ENCODE measurements around the gene ZNF627. TPM values are rescaled to one million over a fixed set of nuclear protein-coding genes. Genes with fewer than 3 reads are reported as not detected.
"Not testable (repeated sequence)": the region's sequence is repeated elsewhere in the genome, so short reads cannot be mapped to it uniquely, and the experiment has no call there.

ZNF627 gene
- total RNA-seq, 1 experiment from 2014 or later: 13.2 TPM

DNA sequence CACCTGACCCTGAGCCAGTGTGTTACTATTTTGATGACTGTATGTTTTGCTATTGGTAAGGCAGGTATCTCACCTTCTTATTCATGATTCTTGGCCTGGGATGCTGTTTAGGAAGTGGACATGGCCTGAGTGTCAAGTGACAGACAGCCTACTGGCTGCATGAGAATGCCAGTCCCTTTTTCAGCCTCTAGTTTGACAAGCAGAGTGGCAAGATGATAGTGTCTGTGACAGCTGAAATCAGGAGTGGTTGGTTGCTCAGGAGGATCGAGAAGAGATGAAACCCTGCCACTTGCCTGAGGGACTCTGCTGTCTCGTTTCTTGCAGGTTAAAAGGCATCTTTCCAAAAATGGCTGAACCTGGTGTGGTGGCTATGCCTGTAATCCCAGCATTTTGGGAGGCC is 31.1 kb upstream of the ZNF627 start:
- no peak for DNase-seq (ENCODE audit: low read depth, low spot score)
- in situ Hi-C loops (cut with HindIII; ENCODE audit: low pct_unique_long_range_greater_than_20kb, low sequenced_read_pairs): no loop called here

- DNase-seq (ENCODE audit: low read depth, low spot score): no peak
- in situ Hi-C loops (cut with HindIII; ENCODE audit: low pct_unique_long_range_greater_than_20kb, low sequenced_read_pairs): no loop called here
These were observed 27.2 kb upstream of the ZNF627 start for GRCh38 chr19:11570039-11570462.

DNA sequence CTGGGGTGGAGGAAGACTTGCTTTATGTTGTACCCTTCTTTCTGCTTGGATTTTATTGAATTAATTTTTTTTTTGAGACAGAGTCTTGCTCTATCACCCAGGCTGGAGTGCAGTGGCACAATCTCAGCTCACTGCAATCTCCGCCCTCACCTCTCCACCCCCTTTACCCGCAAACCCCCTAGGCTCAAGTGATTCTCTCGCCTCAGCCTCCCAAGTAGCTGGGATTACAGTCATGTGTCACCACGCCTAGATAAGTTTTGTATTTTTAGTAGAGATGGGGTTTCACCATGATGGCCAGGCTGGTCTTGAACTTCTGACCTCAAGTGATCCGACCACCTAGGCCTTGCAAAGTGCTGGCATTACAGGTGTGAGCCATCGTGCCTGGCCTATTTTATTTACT is 23.9 kb upstream of the ZNF627 start:
- in situ Hi-C loops (cut with HindIII; ENCODE audit: low pct_unique_long_range_greater_than_20kb, low sequenced_read_pairs): not testable (repeated sequence)

GRCh38 chr19:11573763-11574162 is 23.5 kb upstream of the ZNF627 start:
- DNase-seq (ENCODE audit: low read depth, low spot score); in situ Hi-C loops (cut with HindIII; ENCODE audit: low pct_unique_long_range_greater_than_20kb, low sequenced_read_pairs): not testable (repeated sequence)

More for the DNA sequence above, 23.9 kb upstream of the ZNF627 start:
- not testable (repeated sequence) for DNase-seq (ENCODE audit: low read depth, low spot score)

GRCh38 chr19:11574689-11575088 is 22.6 kb upstream of the ZNF627 start:
- in situ Hi-C loops (cut with HindIII; ENCODE audit: low pct_unique_long_range_greater_than_20kb, low sequenced_read_pairs): no loop called here
- no peak for DNase-seq (ENCODE audit: low read depth, low spot score)

DNA sequence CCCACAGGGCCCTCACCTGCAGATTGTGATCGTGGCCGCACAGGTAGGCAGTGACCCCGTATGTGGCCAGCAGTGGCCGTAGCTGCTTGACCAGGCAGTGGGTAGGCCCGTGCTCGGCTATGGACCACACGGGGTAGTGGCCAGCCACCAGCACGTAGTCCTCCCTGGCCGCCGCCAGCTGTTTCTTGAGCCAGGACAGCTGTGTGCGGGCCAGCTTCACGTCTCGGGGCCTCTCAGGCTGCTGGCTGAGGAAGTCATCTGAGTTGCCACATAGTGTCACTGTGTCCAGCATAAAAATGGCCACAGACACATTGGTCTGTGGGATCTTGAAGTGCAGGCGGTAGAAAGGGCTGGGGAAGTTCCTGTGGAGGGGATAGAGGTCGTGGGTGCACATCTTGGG is 21.1 kb upstream of the ZNF627 start:
- DNase-seq (ENCODE audit: low read depth, low spot score): no peak
- in situ Hi-C loops (cut with HindIII; ENCODE audit: low pct_unique_long_range_greater_than_20kb, low sequenced_read_pairs): no loop called here

DNA sequence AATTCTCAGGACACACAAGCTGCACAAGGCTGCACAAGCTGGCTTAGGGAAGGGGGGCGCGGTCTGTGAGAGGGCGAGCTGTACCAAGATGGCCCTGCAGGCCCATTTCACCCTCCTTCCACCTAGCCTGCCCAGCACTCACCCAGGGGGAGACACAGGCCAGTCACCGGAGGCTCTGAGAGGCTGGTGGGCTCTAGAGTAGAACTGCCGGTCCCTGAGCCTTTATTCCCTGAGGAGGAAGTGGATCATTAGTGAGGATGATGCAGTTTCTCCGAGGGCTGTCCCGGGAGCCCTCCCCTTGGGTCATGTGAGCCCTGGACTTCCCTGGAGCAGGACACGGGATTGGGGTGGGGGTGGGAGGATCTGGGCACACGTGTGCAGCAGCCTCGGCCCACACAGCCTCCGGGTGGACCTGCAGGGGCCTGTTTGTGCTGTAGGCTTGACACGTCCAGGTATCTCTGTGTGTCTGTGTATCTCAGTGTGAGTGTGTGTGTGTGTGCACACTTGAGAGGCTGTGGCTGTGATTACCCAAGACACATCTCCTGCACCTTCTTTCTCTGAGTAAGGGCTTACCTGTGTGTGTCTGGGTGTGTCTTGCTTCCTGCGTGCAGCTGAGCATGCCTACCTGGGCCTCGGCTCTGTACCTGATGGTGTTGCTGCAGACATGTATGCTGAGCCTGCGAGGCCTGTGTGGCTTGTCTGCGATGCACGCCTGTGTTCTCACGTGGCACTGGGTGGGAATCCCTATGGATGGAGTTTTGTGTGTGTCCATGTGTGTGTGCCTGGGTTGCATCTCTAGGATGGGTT is 19.6 kb upstream of the ZNF627 start, which contains the start of gene ACP5:
Gene ACP5 (minus strand): TSS at position 195 of the 807 bp plus-strand sequence. CDS start 328 bp downstream, outside the sequence.
- in situ Hi-C loops (cut with HindIII; ENCODE audit: low pct_unique_long_range_greater_than_20kb, low sequenced_read_pairs): no loop called here
- peak; percentile 64 for DNase-seq (ENCODE audit: low read depth, low spot score)

DNA sequence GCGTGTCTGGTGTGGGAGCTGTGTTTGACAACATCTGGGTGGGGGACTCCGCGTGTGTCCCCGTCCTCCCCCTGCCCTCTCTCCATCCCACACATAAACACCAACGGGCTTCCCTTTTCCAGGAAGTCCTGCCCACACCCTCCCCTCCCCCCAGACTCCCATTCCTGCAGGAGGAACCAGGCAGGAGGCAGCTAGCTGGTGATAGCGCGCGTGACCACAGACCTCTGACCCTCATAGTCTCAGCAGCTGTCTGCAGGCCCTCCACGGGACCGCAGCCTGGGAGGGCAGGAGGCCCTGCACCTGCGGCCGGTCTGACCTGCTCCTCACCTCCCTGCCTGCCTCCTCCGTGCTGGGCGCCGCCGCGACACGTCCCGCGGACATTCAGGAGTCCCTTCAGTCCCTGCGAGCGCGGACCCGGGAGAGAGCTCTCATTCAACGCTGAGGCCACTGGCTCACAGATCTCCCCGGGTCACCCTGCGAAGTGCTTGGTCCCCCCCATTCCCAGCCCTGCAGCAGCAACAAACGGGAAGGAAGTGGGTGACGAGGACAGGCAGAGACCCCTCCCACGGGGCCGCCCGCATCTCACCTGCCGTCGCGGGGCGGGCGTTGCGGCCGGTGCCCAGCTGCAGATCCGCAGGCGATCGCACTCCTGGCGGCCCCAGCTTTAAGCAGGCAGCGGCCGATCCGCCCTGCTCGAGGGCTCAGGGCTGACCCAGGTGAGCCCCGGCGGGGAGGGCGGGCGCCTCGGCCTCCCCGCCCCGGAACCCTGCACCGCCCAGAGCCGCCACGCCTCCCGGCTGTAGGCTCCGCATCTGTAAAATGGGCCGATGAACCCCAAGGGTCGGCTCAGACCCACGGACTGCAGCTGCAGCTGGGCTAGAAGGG is 18.8 kb upstream of the ZNF627 start:
- DNase-seq (ENCODE audit: low read depth, low spot score): no peak
- in situ Hi-C loops (cut with HindIII; ENCODE audit: low pct_unique_long_range_greater_than_20kb, low sequenced_read_pairs): no loop called here

- DNase-seq (ENCODE audit: low read depth, low spot score): no peak
- in situ Hi-C loops (cut with HindIII; ENCODE audit: low pct_unique_long_range_greater_than_20kb, low sequenced_read_pairs): no loop called here
These were observed 17.2 kb upstream of the ZNF627 start for GRCh38 chr19:11580116-11580515.

DNA sequence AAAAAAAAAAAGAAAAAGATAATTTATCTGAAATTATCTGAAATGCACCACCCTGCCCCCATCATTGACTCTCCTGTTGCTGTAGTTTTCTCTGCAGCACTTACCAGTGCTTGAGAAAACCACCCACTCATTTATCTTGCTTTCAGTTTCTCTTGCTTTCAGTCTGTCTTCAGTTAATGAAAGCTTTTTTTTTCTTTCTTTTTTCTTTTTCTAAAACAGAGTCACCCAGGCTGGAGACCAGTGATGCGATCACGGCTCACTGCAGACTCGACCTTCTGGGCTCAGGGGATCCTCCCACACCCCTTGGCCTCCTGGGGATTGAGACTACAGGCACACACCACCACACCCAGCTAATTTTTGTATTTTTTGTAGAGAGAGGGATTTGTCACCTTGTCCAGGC is 15.5 kb upstream of the ZNF627 start:
- in situ Hi-C loops (cut with HindIII; ENCODE audit: low pct_unique_long_range_greater_than_20kb, low sequenced_read_pairs): no loop called here
- DNase-seq (ENCODE audit: low read depth, low spot score): no peak

- no peak for DNase-seq (ENCODE audit: low read depth, low spot score)
- in situ Hi-C loops (cut with HindIII; ENCODE audit: low pct_unique_long_range_greater_than_20kb, low sequenced_read_pairs): no loop called here
These were observed 11.0 kb upstream of the ZNF627 start for GRCh38 chr19:11586331-11586730.

DNA sequence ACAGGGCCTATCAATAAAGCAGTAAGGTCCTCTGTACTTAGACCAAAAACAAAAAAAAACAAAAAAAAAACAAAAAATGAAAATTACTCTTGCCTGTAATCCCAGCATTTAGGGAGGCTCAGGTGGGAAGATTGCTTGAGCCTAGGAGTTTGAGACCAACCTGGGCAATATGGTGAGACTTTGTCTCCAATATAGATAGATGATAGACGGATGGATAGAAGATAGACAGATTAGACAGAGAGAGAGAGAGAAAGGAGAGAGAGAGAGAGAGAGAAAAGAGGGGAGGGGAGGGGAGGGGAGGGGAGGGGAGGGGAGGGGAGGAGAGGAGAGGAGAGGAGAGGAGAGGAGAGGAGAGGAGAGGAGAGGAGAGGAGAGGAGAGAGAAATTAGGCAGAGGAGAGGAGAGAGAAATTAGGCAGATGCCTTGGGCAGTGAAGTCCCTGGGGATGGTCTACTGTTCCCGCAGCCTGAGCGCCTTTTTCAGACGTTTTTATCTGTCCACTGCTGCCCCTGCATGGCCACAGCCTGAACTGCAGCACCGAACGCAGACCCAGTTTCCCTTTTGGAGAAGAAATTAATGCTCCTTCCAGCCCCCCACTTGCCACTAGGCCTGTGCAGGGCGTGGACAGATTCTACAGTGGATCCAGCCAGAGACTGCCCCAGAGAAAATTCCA is 9.8 kb upstream of the ZNF627 start:
- in situ Hi-C loops (cut with HindIII; ENCODE audit: low pct_unique_long_range_greater_than_20kb, low sequenced_read_pairs): no loop called here
- peak; percentile 76 for DNase-seq (ENCODE audit: low read depth, low spot score)

DNA sequence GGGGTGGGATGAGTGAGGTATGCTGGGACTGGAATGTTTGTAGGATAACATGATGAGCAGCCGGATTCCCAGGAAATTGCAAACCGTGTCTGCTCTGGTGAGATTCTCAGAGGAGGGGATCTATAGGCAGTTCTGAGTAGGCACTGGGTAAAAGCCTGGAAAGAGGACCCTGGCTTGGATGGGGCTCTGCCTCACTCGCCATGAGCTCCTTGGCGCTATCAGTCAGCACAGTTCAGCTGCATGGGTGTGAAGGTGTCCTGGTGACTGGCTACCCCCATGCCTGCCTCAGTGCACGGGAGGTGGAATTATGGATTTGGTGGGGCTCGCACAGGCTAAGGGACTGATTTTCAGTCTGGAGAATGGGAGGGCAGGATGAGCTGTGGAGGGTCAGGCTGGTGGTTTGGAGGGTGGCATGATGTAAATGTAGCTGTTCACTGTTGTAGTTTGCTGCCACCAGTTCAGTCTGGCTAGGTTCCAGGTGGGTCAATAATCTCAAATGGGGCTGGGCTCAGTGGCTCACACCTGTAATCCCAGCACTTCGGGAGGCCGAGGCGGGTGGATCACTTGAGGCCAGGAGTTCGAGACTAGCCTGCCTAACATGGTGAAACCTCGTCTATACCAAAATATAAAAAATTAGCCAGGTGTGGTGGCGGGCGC is 9.2 kb upstream of the ZNF627 start:
- in situ Hi-C loops (cut with HindIII; ENCODE audit: low pct_unique_long_range_greater_than_20kb, low sequenced_read_pairs): no loop called here
- DNase-seq (ENCODE audit: low read depth, low spot score): no peak

GRCh38 chr19:11594084-11594483 is 3.2 kb upstream of the ZNF627 start:
- DNase-seq (ENCODE audit: low read depth, low spot score): no peak
- in situ Hi-C loops (cut with HindIII; ENCODE audit: low pct_unique_long_range_greater_than_20kb, low sequenced_read_pairs): no loop called here

GRCh38 chr19:11596156-11596555 is 1.1 kb upstream of the ZNF627 start:
- in situ Hi-C loops (cut with HindIII; ENCODE audit: low pct_unique_long_range_greater_than_20kb, low sequenced_read_pairs): no loop called here
- no peak for DNase-seq (ENCODE audit: low read depth, low spot score)

GRCh38 chr19:11598103-11598483 is 810 bp downstream of the ZNF627 start:
- in situ Hi-C loops (cut with HindIII; ENCODE audit: low pct_unique_long_range_greater_than_20kb, low sequenced_read_pairs): no loop called here
- DNase-seq (ENCODE audit: low read depth, low spot score): no peak

GRCh38 chr19:11598746-11599145 is 1.5 kb downstream of the ZNF627 start:
- in situ Hi-C loops (cut with HindIII; ENCODE audit: low pct_unique_long_range_greater_than_20kb, low sequenced_read_pairs): no loop called here
- no peak for DNase-seq (ENCODE audit: low read depth, low spot score)

- DNase-seq (ENCODE audit: low read depth, low spot score); in situ Hi-C loops (cut with HindIII; ENCODE audit: low pct_unique_long_range_greater_than_20kb, low sequenced_read_pairs): not testable (repeated sequence)
These were observed 2.4 kb downstream of the ZNF627 start for GRCh38 chr19:11599704-11600103.

Data from SK-MEL-5 (cell line).